ENCODE measurements around the gene SLC1A7.

Gene SLC1A7

GRCh38 chr1:53158900-53159299, 16.5 kb upstream of the SLC1A7 start:
- DNase-seq: no peak

- no peak for DNase-seq
Measured at GRCh38 chr1:53156783-53157182, 14.3 kb upstream of the SLC1A7 start.

- DNase-seq: no peak
Measured at GRCh38 chr1:53155945-53156344, 13.5 kb upstream of the SLC1A7 start.

GRCh38 chr1:53155534-53155933, 13.1 kb upstream of the SLC1A7 start:
- no peak for DNase-seq

- no peak for DNase-seq
Measured at GRCh38 chr1:53154859-53155438, 12.5 kb upstream of the SLC1A7 start.

- DNase-seq: no peak
Measured at GRCh38 chr1:53153752-53154151, 11.3 kb upstream of the SLC1A7 start.

- no peak for DNase-seq
Measured at GRCh38 chr1:53148123-53148522, 5.7 kb upstream of the SLC1A7 start.

- DNase-seq: no peak
Measured at GRCh38 chr1:53147174-53147573, 4.7 kb upstream of the SLC1A7 start.

- no peak for DNase-seq
Measured at GRCh38 chr1:53145942-53146708, 3.7 kb upstream of the SLC1A7 start.

- no peak for DNase-seq
Measured at GRCh38 chr1:53145619-53145941, 3.1 kb upstream of the SLC1A7 start.

- no peak for DNase-seq
Measured at GRCh38 chr1:53145051-53145600, 2.7 kb upstream of the SLC1A7 start.

- DNase-seq: no peak
Measured at GRCh38 chr1:53144201-53144600, 1.8 kb upstream of the SLC1A7 start.

- DNase-seq: peak; percentile 30
Measured at GRCh38 chr1:53143527-53143926, 1.1 kb upstream of the SLC1A7 start.

- DNase-seq: no peak
Measured at GRCh38 chr1:53141487-53142055, 867 bp downstream of the SLC1A7 start.

- DNase-seq: no peak
Measured at GRCh38 chr1:53140451-53140850, 2.0 kb downstream of the SLC1A7 start.

- DNase-seq: no peak
Measured at GRCh38 chr1:53139951-53140361, 2.5 kb downstream of the SLC1A7 start.

GRCh38 chr1:53138991-53139884, 3.2 kb downstream of the SLC1A7 start:
- DNase-seq: no peak

GRCh38 chr1:53137729-53138128, 4.7 kb downstream of the SLC1A7 start:
- DNase-seq: no peak

- no peak for DNase-seq
Measured at GRCh38 chr1:53135735-53136114, 6.7 kb downstream of the SLC1A7 start.

- no peak for DNase-seq
Measured at GRCh38 chr1:53134961-53135734, 7.3 kb downstream of the SLC1A7 start.

- no peak for DNase-seq
Measured at GRCh38 chr1:53134042-53134485, 8.4 kb downstream of the SLC1A7 start.
